B cell (primary cell): ENCODE data around the gene TANK.
"Not testable (repeated sequence)": the region's sequence is repeated elsewhere in the genome, so short reads cannot be mapped to it uniquely, and the experiment has no call there.

ENCODE experiments used
- EZH2 ChIP-seq: IDR thresholded peaks from 2 replicates; pipeline ENCODE4 v1.6.1; 2012; ENCODE audit warnings: borderline replicate concordance, low read depth, mild to moderate bottlenecking, moderate library complexity, low read length; ENCODE audit not compliant: insufficient read depth, poor library complexity, severe bottlenecking
- TF ChIP-seq, protein P1 (sequence below): fragments of 200-600 bp; IDR thresholded peaks from one replicate; pipeline ENCODE4 v1.8.0; 2022; ENCODE audit warnings: antibody characterized with exemption, mild to moderate bottlenecking

DNA sequence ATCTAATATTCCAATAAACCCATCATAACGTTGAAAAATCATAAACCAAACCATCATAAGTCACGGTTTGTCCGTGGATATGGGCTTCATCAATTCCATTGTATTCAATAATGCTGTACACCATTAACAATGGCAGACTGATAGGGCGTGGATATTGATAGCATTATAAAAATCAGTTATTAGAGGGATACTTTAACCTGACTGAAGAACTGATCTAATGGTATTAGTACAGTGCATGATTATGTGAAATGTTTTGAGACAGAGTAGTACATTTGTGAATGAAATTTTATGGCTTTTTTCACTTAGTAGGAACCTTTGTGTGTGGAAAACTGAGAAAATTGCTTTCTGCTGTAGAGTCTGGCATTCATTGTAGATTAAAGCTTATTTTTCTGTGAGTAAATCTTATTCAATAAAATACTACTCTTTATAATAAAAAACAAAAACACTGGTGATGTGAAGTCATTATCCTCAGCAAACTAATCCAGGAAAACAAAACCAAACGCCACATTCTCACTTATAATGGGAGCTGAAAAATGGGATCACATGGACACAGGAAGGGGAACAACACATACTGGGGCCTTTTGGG lies 119.1 kb downstream of the TANK start:
- TF ChIP-seq, protein P1, sequence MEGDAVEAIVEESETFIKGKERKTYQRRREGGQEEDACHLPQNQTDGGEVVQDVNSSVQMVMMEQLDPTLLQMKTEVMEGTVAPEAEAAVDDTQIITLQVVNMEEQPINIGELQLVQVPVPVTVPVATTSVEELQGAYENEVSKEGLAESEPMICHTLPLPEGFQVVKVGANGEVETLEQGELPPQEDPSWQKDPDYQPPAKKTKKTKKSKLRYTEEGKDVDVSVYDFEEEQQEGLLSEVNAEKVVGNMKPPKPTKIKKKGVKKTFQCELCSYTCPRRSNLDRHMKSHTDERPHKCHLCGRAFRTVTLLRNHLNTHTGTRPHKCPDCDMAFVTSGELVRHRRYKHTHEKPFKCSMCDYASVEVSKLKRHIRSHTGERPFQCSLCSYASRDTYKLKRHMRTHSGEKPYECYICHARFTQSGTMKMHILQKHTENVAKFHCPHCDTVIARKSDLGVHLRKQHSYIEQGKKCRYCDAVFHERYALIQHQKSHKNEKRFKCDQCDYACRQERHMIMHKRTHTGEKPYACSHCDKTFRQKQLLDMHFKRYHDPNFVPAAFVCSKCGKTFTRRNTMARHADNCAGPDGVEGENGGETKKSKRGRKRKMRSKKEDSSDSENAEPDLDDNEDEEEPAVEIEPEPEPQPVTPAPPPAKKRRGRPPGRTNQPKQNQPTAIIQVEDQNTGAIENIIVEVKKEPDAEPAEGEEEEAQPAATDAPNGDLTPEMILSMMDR, result not testable (repeated sequence)
- TF ChIP-seq EZH2, result not testable (repeated sequence)
